DND-41 (cell line): ENCODE results near the gene TMEM207.

Source experiments
- ATAC-seq: fragments of 200-7000 bp; cut with Tn5 transposase; 3 replicates; pipeline ENCODE4 v1.9.1; 2021; ENCODE audit warnings: low read depth; ENCODE audit not compliant: insufficient read depth
- DNase-seq: peaks from one replicate; pipeline ENCODE4 v3.0.0-alpha.2; 2020
- H2AFZ ChIP-seq: 2 replicates; pipeline ENCODE4 v1.6.0; 2012; ENCODE audit warnings: low read depth, low read length
- H3K27ac ChIP-seq: 2 replicates; pipeline ENCODE4 v1.5.1; 2012; ENCODE audit warnings: low read length, inconsistent platforms
- H3K27me3 ChIP-seq: fragments of 200-600 bp; sonication (generic); 2 replicates; pipeline ENCODE4 v1.6.0; 2012; ENCODE audit warnings: low read length, mild to moderate bottlenecking, inconsistent platforms; ENCODE audit not compliant: insufficient read depth, poor library complexity
- H3K36me3 ChIP-seq: 2 replicates; pipeline ENCODE4 v1.5.1; 2012; ENCODE audit warnings: low read length, inconsistent platforms; ENCODE audit not compliant: insufficient read depth
- H3K4me1 ChIP-seq: 2 replicates; pipeline ENCODE4 v1.5.1; 2012; ENCODE audit warnings: mild to moderate bottlenecking, low read length; ENCODE audit not compliant: insufficient read depth
- H3K4me2 ChIP-seq: 2 replicates; pipeline ENCODE4 v1.6.0; 2012; ENCODE audit warnings: mild to moderate bottlenecking, moderate library complexity, low read length, inconsistent platforms; ENCODE audit not compliant: insufficient read depth
- H3K4me3 ChIP-seq, 2 experiments: fragments of 200-600 bp in 1 of 2; shearing (Covaris generic) in 1 of 2; 2 replicates each; pipeline ENCODE4 v1.5.1; 2012 to 2016; ENCODE audit warnings: inconsistent platforms in 2 of 2, low read length in 2 of 2, mild to moderate bottlenecking in 2 of 2, low read depth in 1 of 2, moderate library complexity in 1 of 2
- H3K79me2 ChIP-seq: 2 replicates; pipeline ENCODE4 v1.6.0; 2012; ENCODE audit warnings: low read length, inconsistent platforms; ENCODE audit not compliant: insufficient read depth
- H3K9ac ChIP-seq: 2 replicates; pipeline ENCODE4 v1.6.0; 2012; ENCODE audit warnings: low read depth, mild to moderate bottlenecking, inconsistent platforms, low read length, moderate library complexity
- H3K9me3 ChIP-seq: 2 replicates; pipeline ENCODE4 v1.5.1; 2012; ENCODE audit warnings: low read length, moderate library complexity, mild to moderate bottlenecking, inconsistent platforms; ENCODE audit not compliant: insufficient read depth, severe bottlenecking
- H4K20me1 ChIP-seq: 2 replicates; pipeline ENCODE4 v1.6.0; 2012; ENCODE audit warnings: low read length; ENCODE audit not compliant: insufficient read depth
- CTCF ChIP-seq: IDR thresholded peaks from 2 replicates; pipeline ENCODE4 v1.5.1; 2012; ENCODE audit warnings: borderline replicate concordance, low read length, moderate library complexity, mild to moderate bottlenecking; ENCODE audit not compliant: poor library complexity, severe bottlenecking; ENCODE audit errors: extremely low read depth
- EZH2 ChIP-seq: IDR thresholded peaks from 3 replicates; pipeline ENCODE4 v1.6.1; 2012; ENCODE audit warnings: borderline replicate concordance, low read depth, mild to moderate bottlenecking, moderate library complexity, low read length, inconsistent platforms; ENCODE audit not compliant: severe bottlenecking

The TMEM207 gene

DNA sequence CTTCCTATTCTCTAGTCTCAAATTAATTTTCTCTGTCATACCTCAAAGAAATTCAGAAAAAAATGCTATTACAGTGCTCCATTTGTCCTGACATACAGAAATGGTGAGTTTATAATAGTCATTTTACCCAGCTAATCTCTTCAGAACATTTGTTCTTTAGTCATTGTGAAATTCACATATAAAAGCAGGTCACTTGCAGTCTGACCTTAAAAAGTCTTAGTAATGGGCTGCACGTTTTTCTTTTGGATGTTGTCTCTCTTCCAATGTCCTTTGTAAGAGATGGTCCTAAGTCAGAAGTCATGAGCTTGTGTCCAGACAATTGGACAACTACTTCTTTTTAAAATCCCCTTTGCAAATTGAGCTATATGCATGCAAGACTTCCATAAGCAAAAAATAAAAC is 47.2 kb upstream of the TMEM207 start:
- H4K20me1 ChIP-seq = no peaks in the 10 kb centered on the region
- H3K27me3 ChIP-seq = no peaks in the 10 kb centered on the region
- TF ChIP-seq CTCF (no peak), EZH2 (no peak)

GRCh38 chr3:190495796-190496195 is 46.1 kb upstream of the TMEM207 start:
- H2AFZ ChIP-seq = no peak overlapping the region
- H3K27me3 ChIP-seq = no peaks in the 10 kb centered on the region
- no peaks in the 10 kb centered on the region for H3K79me2 ChIP-seq
- H3K9me3 ChIP-seq = no peaks in the 10 kb centered on the region
- H4K20me1 ChIP-seq = no peaks in the 10 kb centered on the region
- H3K27ac ChIP-seq = no peak overlapping the region
- ATAC-seq (no peak), DNase-seq (no peak)
- no peak overlapping the region for H3K4me2 ChIP-seq
- TF ChIP-seq CTCF (no peak), EZH2 (no peak)
- no peaks in the 10 kb centered on the region for H3K4me1 ChIP-seq
- no peak overlapping the region for H3K4me3 ChIP-seq
- no peaks in the 10 kb centered on the region for H3K36me3 ChIP-seq
- H3K9ac ChIP-seq = no peak overlapping the region

More for the DNA sequence above, 47.2 kb upstream of the TMEM207 start:
- H3K4me2 ChIP-seq = no peak overlapping the region
- ATAC-seq (no peak), DNase-seq (no peak)
- H3K4me3 ChIP-seq = no peak overlapping the region
- H3K79me2 ChIP-seq = no peaks in the 10 kb centered on the region
- no peak overlapping the region for H3K9ac ChIP-seq
- no peaks in the 10 kb centered on the region for H3K4me1 ChIP-seq
- H3K9me3 ChIP-seq = no peaks in the 10 kb centered on the region
- H3K27ac ChIP-seq = no peak overlapping the region
- no peak overlapping the region for H2AFZ ChIP-seq
- H3K36me3 ChIP-seq = no peaks in the 10 kb centered on the region

DNA sequence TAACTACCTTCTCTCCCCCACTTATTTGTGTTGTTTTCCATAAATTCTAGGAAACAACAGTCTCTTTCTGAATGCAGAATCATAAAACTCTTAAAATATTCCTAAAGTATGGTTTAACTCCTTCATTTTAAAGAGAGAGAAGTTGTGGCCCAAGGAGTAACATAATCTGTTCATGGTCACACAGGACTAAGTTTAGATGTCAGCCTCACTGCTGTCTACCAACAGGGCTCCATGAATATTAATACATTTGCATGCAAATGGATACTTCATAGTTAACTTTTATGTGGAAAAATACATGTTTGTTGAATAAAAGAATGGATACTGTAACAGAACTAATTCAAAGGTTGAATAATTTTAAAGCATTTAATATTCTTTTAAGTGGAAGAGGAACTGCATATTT is 45.7 kb upstream of the TMEM207 start:
- no peaks in the 10 kb centered on the region for H4K20me1 ChIP-seq
- no peaks in the 10 kb centered on the region for H3K27me3 ChIP-seq
- DNase-seq (no peak), ATAC-seq (no peak)
- no peaks in the 10 kb centered on the region for H3K9me3 ChIP-seq
- H3K4me3 ChIP-seq = no peak overlapping the region
- H3K27ac ChIP-seq = no peak overlapping the region
- H3K79me2 ChIP-seq = no peaks in the 10 kb centered on the region
- H2AFZ ChIP-seq = no peak overlapping the region
- H3K36me3 ChIP-seq = no peaks in the 10 kb centered on the region
- no peak overlapping the region for H3K4me2 ChIP-seq
- TF ChIP-seq CTCF = no peak
- TF ChIP-seq EZH2 = no peak
- H3K9ac ChIP-seq = no peak overlapping the region
- H3K4me1 ChIP-seq = no peaks in the 10 kb centered on the region

- ATAC-seq (no peak), DNase-seq (no peak)
- Histone ChIP-seq H3K36me3 (no peaks in the 10 kb centered on the region), H2AFZ (no peak overlapping the region), H3K4me2 (no peak overlapping the region), H3K79me2 (no peaks in the 10 kb centered on the region), H3K27me3 (no peaks in the 10 kb centered on the region), H3K4me3 (no peak overlapping the region), H4K20me1 (no peaks in the 10 kb centered on the region), H3K4me1 (no peaks in the 10 kb centered on the region), H3K9ac (no peak overlapping the region), H3K27ac (no peak overlapping the region), H3K9me3 (no peaks in the 10 kb centered on the region)
- no peak for TF ChIP-seq EZH2
- no peak for TF ChIP-seq CTCF
Measured at GRCh38 chr3:190494907-190495306, 45.2 kb upstream of the TMEM207 start.
